HG03354 (cell line): ENCODE results near the gene OGDH.
A peak's percentile ranks its signal among the peaks of the same experiment; 100 is the strongest.
"Not testable (repeated sequence)": the region's sequence is repeated elsewhere in the genome, so short reads cannot be mapped to it uniquely, and the experiment has no call there.

ENCODE experiments used
- ATAC-seq: cut with Tn5 transposase; IDR thresholded peaks from one replicate; pipeline ENCODE4 v1.9.1; 2021; ENCODE audit warnings: mild to moderate bottlenecking; ENCODE audit not compliant: unreplicated experiment, poor library complexity, severe bottlenecking

Gene OGDH

GRCh38 chr7:44724276-44724675 lies 117.8 kb downstream of the OGDH start:
- no peak for ATAC-seq

DNA sequence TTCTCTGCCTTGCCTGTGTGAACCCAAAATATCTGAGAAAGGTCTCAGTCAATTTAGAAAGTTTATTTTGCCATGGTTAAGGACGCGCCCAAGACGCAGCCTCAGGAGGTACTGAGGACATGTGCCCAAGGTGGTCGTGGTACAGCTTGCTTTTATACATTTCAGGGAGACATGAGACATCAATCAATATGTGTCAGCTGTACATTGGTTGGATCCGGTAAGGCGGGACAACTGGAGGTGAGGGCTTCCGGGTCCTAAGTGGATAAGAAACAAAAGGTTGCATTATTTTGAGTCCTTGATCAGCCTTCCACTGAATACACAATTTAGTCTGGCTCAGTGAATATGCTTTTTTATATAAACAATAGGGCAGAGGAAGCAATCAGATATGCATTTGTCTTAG lies 119.8 kb downstream of the OGDH start:
- not testable (repeated sequence) for ATAC-seq

DNA sequence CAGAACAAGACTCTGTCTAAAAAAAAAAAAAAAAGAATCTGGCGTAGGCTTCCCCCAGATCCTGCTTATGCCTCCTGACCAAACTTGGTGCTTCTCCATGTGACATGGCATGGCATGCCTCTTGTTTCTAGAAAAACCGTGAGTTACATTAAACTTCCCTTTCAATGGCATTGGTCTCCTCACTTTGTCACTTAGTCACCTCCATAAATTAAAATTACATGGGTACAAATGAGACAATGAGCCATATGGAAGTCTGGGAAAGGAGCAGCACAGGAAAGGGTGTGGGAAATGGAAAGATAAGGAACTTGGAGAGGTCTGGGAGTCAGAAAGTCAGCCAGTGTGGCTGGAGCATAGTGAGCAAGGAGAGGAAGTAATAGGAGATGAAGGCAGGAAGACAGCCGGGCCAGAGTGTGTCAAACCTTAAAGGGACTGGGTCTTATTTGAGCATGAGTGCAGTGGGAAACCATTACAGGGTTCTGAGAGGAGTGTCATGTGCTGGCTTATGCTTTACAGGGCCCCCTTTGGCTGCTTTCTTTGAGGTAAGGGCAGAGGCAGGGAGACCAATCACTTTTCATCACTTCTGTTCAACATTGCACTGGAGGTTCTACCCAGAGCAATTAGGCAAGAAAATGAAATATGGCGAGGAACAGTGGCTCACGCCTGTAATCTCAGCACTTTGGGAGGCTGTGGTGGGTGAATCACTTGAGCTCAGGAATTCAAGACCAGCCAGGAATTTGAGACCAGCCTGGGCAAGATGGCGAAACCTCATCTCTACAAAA lies 120.9 kb downstream of the OGDH start:
- no peak for ATAC-seq

GRCh38 chr7:44727937-44728262 lies 121.5 kb downstream of the OGDH start:
- ATAC-seq = no peak

GRCh38 chr7:44729949-44730590 lies 123.6 kb downstream of the OGDH start:
- no peak for ATAC-seq

DNA sequence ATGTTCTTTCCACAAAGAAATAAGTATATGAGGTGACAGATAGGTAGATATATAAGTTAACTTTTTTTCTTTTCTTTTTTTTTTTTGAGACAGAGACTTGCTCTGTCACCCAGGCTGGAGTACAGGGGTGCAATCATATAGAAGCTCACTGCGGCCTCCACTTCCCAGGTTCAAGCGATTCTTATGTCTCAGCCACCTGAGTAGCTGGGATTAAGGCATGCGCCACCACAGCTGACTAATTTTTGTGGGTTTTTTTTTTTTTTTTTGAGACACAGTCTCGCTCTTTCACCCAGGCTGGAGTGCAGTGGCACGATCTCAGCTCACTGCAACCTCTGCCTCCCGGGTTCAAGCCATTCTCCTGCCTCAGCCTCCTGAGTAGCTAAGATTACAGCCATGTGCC lies 126.5 kb downstream of the OGDH start:
- not testable (repeated sequence) for ATAC-seq

- ATAC-seq = no peak
Observed at GRCh38 chr7:44733708-44734481, 127.5 kb downstream of the OGDH start.

DNA sequence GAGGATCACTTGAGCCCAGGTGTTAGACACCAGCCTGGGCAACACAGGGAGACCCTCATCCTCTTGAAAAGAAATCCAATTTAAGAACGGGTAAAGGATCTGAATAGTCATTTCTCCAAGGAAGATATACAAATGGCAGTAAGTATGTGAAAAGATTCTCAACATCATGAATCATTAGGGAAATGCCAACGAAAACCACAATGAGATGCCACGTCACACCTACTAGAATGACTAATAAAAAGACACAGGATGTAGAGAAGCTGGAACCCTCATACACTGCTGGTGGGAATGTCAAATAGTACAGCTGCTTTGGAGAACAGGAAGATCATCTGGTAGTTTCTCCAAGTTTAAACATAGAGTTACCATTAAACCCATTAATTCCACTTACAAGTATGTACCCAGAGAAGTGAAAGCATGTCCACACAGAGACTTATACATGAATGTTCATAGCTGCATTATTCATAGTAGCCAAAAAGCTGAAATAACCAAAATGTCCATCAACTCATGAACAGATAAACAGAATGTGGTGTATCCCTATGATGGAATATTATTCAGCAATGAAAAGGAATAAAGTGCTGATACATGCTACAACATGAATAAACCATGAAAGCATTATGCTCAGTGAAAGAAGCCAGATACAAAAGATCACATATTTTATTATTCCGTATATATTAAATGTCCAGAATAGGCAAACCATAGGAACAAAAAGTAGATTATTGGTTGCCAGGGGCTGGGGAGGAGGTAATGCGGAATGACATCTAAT lies 129.2 kb downstream of the OGDH start:
- ATAC-seq = no peak

- no peak for ATAC-seq
Observed at GRCh38 chr7:44736896-44737295, 130.5 kb downstream of the OGDH start.

DNA sequence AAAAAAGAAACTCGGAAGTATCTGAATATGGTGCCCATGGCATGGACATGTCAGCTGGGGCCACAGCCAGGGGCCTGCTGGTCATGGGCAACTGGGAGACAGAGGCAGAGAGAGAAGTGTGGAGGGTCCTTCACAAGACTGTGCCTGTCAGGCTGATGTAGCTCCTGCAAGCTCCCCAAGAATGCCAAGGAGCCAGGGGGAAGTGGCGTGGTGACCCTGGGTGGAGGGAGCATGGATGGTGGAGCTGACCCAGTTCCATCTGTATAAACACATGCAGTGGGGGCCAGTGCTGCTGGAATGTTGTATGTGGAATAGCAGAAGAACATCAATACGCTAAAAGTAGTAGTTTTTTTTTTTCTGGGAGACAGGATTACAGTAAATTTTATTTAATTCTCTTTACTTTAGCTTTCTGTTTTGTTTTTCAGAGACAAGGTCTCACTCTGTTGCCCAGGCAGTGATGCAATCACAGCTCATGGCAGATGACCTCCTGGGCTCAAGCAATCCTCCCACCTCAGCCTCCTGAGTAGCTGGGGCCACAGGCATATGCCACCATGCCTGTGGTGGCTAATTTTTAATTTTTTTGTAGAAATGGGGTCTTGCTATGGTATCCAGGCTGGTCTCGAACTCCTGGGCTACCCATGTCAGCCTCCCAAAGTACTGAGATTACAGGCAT lies 131.8 kb downstream of the OGDH start:
- no peak for ATAC-seq

DNA sequence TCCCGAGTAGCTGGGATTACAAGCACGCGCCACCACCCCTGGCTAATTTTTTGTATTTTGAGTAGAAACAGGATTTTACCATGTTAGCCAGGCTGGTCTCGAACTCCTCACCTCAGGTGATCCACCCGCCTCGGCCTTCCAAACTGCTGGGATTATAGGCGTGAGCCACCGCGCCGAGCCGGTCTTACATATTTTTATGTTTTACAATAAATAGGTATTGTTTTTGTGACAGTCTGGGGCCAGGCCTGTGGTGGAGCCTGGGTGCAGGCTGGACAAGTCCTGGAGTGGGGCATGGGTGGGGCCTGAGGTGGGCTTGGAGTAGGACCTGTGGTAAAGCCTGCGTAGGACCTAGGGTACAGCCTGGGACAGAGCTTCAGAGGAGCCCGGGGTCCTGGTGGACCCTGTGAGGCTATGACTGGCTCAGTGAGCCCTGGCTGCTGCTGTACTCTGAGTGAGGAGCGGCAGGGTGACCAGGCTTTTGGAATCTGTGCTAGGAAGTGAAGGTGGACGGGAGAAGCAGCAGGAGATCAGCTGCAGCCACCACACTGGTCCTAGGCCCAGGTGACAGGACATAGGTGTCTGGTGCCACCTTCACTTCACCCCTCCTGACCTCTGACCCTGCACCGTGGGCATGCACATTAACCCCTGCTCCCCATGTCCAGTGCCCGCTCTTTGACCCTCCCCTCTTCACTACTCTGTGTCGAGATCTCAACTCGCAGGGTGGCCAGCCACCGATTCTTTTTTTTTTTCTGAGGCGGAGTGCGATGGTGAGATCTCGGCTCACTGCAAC lies 132.6 kb downstream of the OGDH start:
- ATAC-seq = no peak

GRCh38 chr7:44740055-44740454 lies 133.6 kb downstream of the OGDH start:
- no peak for ATAC-seq

GRCh38 chr7:44743750-44744149 lies 137.3 kb downstream of the OGDH start:
- ATAC-seq = no peak

DNA sequence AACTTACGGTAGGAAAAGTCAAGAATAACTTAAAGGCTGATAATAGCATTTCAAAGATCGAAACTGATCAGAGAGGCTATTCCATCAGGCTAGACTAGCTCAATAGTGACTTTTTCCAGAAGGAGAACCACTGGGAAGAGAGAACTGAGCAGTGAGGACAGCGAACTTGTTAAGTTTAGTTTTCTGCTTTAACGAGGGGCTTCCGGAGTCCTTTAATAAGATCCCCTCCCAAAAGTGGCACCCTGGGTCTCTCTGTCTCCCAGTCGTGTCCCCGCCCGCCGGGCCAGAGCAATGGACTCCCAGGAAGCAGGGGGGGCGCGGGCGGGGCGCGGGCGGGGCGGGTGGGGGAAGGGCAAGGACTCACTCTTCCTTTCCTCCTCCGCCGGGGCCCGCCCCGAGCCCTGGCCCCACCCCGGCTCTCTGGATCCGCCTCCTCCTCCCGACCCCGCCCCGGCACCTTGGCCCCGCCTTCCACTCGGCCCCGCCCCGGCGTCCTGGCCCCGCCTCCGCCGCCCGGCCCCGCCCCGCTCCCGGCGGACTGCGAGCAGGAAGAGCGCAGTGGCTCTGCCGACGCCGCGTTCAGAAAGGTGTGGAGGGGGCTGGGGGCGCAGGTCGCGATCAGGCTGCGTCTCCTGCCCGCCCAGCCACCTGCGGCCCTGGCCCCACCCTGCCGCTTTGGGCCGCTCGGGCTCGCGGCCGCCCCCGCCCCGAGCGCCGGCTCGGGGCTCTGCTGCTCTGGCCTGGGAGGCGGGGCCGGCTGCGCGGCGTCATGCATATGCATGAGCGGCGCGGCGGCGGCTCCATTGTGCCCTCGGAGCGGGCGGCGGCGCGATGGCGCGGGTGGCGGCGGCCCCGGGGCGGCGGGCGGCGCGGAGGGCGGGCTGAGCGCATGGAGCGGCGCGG lies 141.9 kb downstream of the OGDH start, which contains the start of gene ZMIZ2:
ZMIZ2 (plus strand) TSS at position 803 of the 903 bp plus-strand sequence. CDS start 7,403 bp downstream, outside the sequence.
- peak; percentile 76 for ATAC-seq

- ATAC-seq = peak; percentile 30
Observed at GRCh38 chr7:44748948-44749731, 142.7 kb downstream of the OGDH start.

DNA sequence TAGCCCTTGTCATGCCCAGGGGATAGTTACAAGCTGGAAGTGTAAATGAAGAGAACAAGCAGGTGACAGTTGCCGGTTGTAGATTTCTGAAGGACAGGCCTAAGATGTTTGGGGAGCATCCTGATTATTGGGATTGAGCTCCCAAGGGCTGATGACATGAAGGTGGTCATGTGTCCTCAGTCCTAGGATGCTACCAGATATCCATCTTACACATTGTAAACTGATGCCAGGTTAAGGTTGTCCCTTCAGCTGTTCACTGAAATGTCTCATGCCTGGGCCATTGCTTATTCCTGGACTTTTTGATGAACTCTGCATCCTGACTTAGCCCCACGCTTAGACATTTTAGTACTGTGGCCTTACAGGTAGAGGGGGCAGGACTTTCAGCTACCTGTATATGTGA lies 143.6 kb downstream of the OGDH start:
- no peak for ATAC-seq

DNA sequence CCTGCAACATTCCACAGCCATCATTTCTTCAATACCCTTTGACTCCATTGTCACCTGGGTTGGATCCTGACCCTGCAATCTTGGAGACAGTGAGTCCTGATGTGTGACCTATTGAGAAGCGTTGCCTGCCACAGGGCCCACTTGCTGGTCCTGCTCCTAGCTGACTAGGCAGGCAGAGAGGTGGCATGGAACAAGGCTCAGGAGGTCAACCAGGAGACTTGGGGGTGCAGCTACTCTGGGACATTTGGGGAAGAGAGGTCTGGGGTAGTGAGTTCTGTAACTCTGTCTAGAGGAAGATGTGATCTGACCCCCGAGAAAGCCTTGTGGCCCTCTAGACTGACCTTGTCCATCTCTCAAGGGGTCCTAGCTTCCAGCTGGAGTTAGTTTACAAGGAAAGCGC lies 144.0 kb downstream of the OGDH start:
- ATAC-seq = no peak
